GM21528 (cell line): ENCODE results near the gene NFE2L2.
A peak's percentile ranks its signal among the peaks of the same experiment; 100 is the strongest.
"Not testable (repeated sequence)": the region's sequence is repeated elsewhere in the genome, so short reads cannot be mapped to it uniquely, and the experiment has no call there.

Experiments used
- ATAC-seq: cut with Tn5 transposase; IDR thresholded peaks from one replicate; pipeline ENCODE4 v1.9.1; 2021; ENCODE audit warnings: mild to moderate bottlenecking, moderate library complexity; ENCODE audit not compliant: unreplicated experiment, low FRiP score

Gene NFE2L2

DNA sequence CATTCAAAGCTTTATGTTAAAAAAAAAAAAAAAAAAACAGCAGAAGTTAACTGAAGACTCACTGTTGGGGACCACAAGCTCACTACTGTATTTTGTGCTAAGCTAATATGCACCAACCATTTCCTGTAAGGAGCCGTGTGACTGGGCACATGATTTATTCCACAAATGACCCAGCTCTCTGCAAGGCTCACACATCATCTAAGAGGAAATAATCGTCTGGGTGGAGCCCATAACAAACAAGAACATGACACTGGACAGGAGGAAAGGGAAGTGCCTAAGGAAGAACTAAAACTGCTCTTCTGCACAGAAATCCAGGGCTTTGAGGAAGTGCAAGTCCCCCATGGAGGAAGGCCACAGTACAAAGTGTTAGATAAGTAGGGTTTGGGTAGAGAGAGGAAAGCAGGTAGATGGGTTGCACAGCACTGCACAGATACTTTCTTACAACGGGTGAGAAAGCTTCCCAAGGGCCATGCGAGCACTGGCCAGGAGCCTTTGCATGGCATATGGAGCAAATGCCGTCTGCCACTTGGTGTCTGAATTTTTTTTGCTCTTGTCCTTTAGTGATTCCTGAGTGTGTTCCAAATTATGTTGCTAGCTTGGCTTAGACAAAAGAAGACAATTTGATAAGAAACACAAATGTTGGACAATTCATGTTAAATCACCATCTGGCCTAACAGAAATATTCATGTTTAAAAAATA lies 24.4 kb downstream of the NFE2L2 start:
- ATAC-seq, result no peak

DNA sequence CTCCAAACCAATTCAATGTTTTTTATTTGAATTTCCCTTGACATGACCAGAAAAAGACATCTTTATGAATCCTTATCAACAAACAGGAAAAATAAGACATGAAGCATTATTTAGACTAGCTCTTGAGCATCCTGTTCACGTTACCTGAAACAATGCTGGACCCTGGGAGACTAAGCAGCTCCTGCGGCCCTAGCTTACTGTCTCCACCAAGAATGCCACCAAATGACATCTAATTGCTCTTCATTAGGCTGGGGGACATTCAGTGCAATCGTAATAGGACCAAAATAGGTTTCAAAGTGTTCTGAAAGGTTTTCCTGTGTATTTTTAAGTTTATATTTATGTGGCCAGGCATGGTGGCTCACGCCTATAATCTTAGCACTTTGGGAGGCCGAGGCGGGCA lies 25.5 kb downstream of the NFE2L2 start:
- no peak for ATAC-seq

- no peak for ATAC-seq
These were observed 26.6 kb downstream of the NFE2L2 start for GRCh38 chr2:177237932-177238331.

- no peak for ATAC-seq
These were observed 28.6 kb downstream of the NFE2L2 start for GRCh38 chr2:177235855-177236437.

DNA sequence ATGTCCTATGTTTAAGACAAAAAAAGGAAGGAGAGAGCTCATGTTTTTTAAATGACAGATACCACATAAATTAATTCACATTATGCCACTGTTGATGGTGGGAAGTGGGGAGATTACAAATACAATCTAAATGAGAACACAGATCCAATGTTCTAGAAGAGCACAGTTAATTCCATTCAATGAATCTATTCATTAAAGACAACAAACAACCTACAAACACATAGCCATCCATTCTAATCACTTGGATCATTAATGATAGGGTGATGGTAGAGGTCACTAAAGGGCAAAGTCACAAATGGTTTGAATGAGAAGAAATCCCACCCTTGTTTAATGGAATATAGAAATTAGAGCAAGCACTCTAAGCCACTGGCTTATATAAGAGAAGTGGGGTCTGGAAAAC lies 30.3 kb downstream of the NFE2L2 start:
- ATAC-seq, result no peak

DNA sequence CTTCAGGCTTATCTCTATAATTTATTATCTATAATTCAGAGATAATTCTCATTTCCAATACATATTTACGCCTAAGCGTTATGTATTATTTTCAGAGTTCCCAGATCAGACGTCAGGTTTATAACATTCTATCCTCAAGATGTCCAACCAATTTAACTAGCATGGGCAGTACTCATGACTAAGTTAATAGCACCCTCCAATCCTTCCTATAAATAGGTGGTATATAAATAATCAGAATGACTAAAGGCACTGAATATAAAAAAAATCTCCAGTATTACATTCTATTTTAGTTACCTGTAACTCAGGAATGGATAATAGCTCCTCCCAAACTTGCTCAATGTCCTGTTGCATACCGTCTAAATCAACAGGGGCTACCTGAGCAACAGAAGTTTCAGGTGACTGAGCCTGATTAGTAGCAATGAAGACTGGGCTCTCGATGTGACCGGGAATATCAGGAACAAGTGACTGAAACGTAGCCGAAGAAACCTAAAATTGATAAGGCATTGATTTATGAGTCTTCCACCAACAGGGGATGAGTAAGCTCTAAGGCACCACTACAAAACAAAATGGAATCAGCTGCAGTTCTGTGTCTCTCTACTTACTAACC lies 32.3 kb downstream of the NFE2L2 start:
- no peak for ATAC-seq

DNA sequence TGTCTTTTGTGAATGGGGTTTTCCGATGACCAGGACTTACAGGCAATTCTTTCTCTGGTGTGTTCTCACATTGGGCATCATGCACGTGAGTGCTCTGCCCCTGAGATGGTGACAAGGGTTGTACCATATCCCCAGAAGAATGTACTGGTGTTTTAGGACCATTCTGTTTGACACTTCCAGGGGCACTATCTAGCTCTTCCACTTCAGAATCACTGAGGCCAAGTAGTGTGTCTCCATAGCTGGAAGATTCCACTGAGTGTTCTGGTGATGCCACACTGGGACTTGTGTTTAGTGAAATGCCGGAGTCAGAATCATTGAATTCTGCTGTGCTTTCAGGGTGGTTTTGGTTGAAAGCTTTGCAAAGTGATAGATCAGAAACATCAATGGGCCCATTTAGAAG lies 33.3 kb downstream of the NFE2L2 start:
- ATAC-seq, result no peak

GRCh38 chr2:177229442-177230242 lies 34.9 kb downstream of the NFE2L2 start:
- ATAC-seq, result no peak

DNA sequence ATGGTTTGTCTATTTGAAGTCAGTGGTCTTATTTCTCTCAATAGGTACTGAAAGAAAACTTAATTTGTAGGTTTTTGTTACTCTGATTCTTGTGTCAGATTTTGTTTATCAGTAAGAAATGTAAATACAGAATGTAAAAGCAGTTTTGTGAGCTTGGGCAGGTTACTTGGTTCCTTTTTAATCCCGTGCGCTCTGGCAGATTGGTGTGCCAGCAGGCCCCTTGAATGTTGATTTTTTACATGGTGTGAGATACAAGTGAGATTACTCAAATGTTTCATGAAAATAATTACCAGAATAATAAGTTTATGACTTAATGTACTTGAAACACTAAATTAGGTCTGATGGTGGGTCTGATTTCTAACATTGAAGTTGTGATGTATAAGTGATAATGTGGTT lies 38.6 kb downstream of the NFE2L2 start:
- ATAC-seq, result no peak

DNA sequence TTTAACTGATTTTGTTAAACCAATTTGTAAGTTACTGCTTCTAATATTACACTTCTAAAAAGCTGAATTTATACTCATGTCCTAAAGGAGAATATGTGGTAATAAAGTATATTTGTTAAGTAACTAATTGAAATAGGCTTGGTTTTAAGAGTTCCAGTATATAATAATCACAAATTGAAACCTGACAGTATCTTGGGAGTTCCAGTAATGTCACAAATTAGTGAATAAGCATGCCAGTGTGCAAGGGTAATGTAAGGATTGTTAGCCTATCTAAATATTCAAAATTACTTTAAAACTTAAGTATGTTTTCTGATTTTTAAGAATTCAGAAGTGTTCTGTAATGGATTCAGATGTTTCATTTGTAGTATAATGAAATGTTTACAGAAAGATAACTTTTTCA lies 41.1 kb downstream of the NFE2L2 start:
- ATAC-seq, result not testable (repeated sequence)

DNA sequence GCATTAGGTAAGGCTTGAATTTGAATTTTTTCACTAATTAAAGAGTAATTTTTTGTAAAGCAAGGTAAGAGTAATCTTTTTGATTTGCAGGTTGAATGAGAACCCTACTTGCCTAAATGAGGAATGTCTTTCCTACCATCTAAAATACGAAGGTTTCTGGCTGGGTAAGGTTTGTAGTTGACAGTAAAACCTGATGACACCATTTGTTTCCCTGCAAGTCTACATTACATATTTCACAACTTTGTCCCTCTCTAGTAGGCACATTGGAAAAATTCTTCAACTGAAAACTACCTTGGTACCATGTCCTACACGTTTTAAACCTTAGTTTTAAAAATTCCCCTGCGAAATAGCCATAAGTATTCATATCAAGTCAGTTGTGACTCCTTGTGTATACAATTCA lies 42.6 kb downstream of the NFE2L2 start:
- no peak for ATAC-seq

- ATAC-seq, result no peak
These were observed 43.0 kb downstream of the NFE2L2 start for GRCh38 chr2:177221534-177221933.

GRCh38 chr2:177219787-177220186 lies 44.7 kb downstream of the NFE2L2 start:
- ATAC-seq, result not testable (repeated sequence)

DNA sequence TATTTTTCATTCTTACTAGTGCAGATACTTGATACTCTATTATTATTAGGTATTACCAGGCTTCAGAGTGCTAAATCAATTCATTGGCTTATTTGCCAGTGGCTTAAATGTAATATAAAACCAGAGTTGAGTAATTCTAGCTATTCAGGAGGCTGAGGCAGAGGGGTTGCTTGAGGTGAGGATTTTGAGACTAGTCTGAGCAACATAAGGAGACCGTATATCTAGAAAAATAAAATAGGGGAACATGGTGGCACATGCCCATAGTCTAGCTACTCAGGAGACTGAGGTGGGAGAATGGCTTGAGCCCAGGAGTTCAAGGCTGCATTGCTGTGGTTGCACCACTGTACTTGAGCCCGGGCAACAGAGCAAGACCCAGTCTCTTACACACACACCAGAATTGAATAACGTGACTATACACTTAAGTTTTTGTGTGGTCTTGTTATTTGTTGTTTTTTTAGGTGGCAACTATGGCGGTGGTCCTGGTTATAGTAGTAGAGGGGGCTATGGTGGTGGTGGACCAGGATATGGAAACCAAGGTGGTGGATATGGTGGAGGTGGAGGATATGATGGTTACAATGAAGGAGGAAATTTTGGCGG lies 47.2 kb downstream of the NFE2L2 start:
- ATAC-seq, result no peak

- ATAC-seq, result peak; percentile 51
These were observed 51.4 kb downstream of the NFE2L2 start for GRCh38 chr2:177212891-177213856.

DNA sequence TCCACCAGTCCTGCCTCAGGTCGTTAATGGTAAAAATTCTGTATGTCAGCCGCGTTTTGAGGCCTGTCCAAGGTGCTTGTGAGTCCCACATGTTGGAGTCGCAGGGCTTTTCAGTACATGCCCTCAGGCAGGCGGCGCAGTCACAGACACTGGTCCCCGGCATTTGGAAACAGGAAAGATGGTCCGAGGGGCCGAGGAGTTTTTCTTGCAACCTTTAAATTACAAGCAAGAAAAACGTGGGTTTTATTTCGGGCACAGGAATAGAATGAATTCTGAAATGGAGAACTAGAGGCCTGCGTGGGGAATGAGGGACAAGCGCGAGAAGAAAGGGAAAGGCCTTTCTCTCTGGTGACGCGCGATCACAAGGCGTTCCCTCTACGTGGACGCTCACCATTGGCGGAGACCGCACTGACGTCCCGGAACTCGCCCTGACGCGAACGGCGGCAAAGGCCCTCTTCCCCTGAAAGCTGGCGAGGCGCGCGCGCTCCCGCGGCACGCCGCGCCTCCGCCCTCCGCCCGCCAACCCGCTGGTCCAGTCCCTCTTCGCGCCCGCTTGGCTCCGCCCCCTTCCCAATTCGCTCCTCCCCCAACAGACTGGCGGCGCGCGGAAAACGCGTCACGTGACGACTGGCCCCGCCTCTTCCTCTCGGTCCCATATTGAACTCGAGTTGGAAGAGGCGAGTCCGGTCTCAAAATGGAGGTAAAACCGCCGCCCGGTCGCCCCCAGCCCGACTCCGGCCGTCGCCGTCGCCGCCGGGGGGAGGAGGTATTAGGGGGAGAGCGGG lies 52.2 kb downstream of the NFE2L2 start, which contains the start of gene HNRNPA3:
Gene HNRNPA3 (plus strand): TSS at position 689 of the 785 bp plus-strand sequence. CDS start 6 bp downstream, at position 695.
- peak; percentile 92 for ATAC-seq

GRCh38 chr2:177211576-177212105 lies 52.9 kb downstream of the NFE2L2 start:
- ATAC-seq, result no peak

- ATAC-seq, result no peak
These were observed 53.4 kb downstream of the NFE2L2 start for GRCh38 chr2:177211169-177211568.

DNA sequence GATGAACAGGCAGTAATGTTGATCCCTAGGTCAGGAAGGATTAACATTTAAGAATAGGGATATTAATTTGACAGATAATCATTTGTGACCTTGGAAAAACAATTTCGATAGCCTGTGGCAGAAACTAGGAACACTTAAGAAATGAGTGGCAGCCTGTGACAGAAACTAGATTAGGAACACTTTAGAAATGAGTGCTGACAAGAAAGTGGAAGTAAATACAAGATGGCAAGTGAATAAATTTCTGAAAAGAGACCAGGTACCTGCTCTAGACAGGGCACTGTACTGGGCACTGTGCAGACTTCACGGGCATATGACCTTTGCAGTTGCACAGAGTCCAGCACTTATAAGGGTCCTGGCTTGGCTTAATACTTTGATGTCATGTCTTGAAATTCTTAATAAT lies 57.4 kb downstream of the NFE2L2 start:
- ATAC-seq, result peak; percentile 47
